ENCODE measurements around the gene COL5A1.

COL5A1 gene

DNA sequence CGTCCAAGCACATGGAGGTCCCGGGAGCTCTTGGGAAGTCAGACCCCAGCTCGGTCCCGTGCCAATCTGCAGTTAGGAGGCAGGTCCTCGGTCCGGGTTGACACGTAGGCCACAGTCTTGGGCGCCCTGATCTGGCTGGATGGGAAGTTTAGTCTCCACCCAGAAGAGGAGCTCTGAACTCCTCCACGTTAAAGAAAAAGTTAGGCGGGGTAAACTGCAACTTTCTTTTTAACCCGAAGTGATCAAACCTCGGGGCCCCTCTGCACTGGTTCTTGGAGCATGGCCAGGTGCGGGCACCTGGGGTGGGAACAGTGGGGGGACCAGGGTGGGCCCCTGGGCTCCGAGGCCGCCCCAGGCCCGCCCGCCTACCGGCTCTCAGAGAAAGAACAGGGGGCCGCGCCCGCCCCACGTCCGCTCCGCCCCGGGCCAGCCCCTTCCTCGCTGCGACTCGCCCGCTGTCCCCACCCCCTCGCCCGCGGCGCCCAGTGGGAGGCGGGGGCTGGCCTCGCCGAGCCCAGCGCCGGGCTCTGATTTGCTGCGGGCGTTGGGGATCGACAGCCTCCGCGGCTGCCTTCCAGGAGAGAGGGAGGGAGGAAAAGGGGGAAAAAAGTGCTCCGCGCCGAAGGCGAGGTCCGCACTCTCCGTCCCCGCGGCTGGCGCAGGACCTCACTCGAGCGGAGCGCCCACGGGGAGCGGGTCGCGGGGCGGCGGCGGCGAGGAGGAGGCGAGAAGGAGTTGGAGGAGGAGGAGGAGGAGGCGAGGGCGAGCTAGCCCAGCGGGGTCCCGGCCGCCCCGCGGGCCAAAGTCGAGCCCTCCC, at the start of gene COL5A1:
TSS of gene COL5A1 (plus strand) at position 631 of the 817 bp plus-strand sequence. CDS start 385 bp downstream, outside the sequence.
- peak; percentile 75 for DNase-seq

DNA sequence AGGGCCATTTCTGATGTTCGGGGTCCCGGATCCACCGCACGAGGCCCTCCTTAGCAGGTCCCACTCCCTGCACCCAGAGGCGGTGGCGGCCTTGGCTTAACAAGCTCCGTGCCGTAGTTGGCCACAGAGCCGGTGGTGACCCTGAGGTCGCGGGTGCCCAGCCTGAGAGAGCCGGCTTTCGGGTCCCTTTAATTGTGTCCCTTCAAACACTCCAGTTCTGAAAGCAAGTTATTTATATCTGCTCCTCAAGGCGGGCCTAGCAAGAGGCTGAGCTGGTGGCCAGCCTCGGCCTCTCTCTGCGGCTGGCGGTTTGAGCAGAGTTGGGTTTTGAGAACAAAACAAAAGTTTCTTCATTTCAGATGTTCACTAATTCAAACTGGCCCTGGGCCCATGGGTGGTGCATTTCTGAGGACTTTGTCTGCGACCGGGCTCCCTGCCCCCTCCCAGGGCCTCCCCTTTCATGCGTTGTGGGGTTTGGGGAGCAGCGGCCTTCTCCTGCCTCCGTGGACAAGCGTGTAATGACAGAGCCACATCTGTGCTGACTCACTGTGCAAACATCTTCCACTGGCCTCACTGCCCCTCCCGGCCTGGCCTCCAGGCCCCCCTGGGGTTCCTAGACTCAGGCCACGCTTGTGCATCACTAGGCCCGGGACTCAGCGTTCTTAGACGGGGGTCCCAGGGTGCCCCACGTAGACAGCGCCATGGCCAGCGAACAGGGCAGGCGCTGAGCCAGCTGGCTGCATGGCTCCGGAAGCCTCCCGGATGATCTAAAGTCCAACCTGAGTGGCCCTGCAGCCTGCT, 49.4 kb upstream of the COL5A1 start:
- peak; percentile 31 for DNase-seq

GRCh38 chr9:134592819-134593200, 48.8 kb upstream of the COL5A1 start:
- DNase-seq, result no peak

- no peak for DNase-seq
Measured at GRCh38 chr9:134593286-134594077, 48.1 kb upstream of the COL5A1 start.

DNA sequence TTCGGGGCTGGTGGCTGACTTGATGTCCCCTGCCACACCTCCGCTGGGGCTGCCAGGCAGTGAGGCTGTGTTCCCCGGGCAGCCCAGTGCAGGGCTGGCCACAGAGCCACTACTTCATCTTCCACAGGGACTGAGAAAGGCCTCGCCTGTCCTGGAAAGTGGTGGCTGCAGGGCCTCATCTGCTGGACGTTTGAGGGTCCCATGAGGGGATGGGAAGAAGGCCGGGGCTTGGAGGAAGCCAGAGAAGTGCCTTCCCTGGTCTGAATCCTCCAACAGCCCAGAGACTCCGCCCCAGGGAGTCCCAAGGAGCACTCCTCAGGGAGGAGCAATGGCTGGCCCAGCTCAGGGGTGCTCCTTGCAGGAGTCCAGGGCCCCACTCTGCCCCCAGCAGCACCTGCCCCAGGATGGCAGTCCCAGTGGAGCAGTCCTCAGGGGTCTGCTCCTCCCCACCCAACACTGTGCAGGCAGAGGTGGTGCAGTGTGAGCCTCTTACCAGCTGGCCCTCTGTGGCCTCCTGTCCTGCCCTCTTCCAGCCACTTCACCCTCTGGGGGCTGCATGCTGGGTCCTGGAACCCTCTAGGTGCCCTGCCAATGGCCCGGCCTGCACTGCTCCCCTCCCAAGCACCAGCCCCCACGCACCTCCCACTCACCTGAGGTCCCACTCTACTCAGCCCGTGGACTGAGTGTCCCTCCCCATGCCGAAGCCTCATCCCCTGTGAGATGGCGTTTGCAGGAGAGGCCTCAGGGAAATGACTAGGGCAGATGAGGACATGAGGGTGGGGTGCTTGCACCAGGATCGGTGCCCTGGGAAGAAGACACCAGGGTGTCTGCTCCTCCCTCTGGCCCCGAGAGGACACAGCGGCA, 47.3 kb upstream of the COL5A1 start:
- no peak for DNase-seq

GRCh38 chr9:134595014-134595413, 46.6 kb upstream of the COL5A1 start:
- no peak for DNase-seq

DNA sequence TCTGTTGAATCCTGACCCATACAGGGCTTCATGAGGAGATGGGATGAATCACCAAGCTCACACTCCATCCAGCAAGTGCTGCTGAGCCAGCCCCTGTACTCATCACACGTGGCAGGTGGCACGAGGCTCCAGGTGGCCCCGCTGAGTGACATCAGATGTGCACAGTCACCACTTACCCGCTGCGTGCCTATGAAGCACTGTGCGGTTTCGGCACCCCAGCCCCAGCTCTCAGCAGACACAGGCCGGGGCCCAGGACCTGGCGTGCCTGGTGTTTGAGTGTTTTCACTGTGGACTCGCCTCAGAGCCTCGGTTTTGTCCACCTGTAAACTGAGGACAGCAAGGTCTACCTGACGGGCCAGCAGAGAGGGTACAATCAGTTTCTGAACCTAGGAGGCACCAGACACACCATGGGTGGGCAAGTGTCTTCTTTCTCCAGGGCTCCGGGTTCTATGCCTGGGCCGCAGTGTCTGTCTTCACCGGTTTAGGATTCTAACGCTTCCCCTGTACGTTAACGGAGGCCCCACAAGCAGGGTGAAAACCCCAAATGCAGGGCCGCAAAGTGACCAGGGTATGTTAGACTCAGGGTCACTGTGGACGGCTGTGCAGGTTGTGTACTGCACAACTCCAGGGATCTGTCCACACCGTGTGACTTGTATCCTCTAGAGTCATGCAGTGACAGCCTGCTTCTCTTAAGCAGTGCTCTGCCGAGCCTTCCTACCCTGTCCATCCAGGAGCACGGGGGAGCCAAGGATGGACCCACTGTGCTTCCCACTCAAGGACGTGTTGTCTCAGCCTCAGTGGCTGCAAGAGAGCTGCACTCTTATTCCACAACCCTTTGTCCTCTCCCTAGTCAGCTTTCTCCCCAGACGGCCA, 44.3 kb upstream of the COL5A1 start:
- no peak for DNase-seq

DNA sequence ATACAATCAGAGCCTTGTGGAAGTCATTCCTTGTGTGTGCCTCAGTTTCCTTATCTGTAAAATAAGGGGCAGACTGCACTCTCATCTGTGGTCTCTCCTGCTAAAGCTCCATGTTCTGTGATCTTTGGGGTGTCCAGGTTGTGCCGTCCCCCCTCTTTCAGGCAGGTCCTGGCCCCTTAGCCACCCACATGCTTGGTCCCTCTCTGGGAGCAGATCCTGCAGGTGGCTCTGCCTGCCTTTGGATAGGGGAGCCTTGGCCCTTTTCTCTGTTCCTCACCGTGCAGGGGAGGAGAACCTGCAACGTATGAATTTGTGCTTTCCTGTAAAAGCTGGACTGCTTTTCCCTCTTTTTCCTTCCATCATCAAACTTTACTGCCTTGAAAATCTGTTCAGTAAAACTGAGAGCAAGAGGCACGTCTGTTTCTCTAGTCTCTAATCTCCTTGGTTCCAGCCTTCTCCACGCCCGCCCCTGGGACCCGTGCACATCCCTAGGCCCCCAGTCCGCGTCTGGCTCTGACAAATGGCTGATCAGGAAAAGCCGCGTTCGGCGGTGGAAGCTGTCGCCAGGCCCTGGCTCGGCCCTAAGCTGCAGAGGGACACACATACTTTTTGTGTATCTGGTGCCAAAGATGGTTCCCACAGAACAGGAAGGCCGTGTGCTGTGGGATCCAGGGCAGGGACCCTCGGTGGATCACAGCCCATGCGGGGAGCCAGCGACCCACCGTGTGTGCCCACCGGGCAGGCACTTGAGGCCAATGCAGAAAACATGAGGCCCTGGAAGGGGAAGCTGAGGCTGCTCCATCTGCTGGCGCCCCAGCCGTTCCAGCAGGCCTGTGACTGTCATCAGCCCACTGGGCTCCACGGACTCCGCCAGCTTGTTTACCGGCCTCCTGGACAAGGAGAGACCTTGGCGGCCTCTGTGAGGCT, 43.4 kb upstream of the COL5A1 start:
- DNase-seq, result no peak

DNA sequence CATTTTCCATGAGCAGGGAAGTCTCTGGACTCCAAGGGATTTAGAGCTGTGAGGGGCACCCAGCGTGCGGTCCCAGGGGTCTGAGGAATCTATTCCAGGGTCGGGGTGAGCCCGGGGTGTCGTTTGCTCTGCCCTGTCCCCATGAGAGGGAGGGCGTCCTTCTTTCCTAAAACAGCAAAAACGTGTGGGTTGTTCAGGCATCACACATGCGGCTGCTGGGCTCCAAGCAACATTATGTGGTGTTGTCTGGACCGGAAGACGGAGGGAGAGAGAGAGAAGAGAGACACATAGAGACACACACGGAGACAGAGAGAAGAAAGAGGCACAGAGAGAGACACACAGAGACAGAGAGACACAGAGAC, 42.7 kb upstream of the COL5A1 start:
- DNase-seq, result no peak

DNA sequence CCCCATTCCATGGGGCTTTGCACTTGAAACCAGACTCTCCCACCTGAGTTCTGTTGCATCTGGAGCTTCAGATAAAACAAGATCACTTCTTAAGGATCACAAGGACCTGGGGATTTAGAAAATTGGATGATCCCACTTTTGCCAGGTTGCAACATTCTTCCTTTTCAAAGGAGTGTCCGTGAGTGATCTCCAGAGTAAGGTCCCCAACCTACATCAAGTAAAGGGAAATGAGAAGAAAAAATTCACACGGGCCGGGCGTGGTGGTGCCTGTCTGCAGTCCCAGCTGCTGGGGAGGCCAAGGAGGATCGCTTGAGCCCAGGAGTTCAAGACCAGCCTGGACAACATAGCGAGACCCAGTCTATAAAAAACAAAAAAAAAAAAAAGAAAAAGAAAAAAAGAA, 41.2 kb upstream of the COL5A1 start:
- DNase-seq, result no peak

DNA sequence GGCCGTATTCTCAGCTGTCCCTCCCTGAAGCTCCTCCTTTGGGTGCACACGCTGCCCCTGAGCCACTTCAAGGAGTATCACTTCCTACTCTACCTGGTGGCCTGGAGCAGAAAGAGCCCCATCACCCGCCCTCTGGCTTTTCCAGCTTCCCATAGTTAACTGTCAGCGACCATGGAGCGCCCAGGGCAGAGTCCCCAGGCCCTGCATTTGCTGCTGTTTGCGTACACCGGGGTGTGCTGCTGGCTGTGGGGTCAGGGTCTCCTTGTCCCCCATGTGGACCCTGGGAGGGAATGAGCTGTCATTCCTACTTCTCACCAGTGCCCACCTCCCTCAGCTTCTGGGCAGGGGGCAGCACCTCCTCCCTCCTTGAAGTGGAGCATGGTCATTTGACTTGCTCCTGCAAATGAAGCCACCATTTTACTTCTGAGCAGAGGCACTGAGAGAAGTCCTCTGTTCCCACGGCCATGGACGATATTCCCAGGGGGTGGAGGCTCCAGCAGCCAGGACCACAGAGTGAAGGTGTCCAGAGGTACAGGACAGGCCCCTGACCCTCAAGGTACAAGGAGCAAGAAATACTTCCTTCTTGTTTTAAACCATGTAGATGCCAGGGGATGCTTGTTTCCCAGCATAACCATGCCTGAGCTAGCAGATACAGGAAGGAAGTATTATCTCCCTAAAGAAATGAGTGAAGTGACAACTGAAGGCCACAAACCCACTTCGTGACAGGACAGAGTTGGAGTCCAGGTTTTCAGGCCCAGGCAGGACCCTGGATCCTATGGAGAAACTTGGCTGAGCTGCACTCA, 40.6 kb upstream of the COL5A1 start:
- DNase-seq, result no peak

DNA sequence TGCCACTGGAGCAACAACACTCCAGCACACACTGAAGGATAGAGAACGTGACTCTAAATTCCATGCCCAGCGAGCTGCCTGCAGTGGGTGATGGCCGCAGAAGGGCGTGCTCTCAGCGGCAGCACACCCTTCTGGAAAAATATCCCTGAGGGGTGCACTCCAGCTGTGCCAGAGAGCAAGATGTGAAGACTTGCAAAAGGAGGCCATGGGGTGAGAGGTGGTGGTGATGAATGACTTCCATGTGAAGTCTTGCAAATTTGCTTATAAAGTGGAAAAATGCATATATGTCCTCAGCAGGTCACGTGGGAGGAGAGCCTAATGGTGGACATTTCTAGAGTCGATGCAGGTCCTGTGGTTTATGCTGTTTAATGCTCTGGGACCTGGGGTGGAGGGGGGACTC, 39.8 kb upstream of the COL5A1 start:
- DNase-seq, result no peak

GRCh38 chr9:134602547-134603362, 38.8 kb upstream of the COL5A1 start:
- peak; percentile 97 for DNase-seq

DNA sequence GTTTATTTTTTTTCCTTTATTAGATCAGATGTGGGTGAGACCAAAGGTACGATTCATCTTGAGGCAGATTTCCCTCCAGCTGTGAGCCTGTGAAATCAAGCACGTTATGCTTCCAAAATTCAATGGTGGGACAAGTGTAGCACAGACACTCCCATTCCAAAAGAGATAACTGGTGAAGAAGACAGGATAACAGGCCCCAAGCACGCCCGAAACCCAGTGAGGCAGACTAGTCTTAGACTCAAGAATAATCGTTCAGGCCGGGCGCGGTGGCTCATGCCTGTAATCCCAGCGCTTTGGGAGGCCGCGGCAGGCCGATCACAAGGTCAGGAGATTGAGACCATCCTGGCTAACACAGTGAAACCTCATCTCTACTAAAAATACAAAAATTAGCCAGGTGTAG, 36.8 kb upstream of the COL5A1 start:
- no peak for DNase-seq

GRCh38 chr9:134605351-134605965, 36.1 kb upstream of the COL5A1 start:
- DNase-seq, result no peak

GRCh38 chr9:134605966-134606357, 35.6 kb upstream of the COL5A1 start:
- DNase-seq, result no peak

DNA sequence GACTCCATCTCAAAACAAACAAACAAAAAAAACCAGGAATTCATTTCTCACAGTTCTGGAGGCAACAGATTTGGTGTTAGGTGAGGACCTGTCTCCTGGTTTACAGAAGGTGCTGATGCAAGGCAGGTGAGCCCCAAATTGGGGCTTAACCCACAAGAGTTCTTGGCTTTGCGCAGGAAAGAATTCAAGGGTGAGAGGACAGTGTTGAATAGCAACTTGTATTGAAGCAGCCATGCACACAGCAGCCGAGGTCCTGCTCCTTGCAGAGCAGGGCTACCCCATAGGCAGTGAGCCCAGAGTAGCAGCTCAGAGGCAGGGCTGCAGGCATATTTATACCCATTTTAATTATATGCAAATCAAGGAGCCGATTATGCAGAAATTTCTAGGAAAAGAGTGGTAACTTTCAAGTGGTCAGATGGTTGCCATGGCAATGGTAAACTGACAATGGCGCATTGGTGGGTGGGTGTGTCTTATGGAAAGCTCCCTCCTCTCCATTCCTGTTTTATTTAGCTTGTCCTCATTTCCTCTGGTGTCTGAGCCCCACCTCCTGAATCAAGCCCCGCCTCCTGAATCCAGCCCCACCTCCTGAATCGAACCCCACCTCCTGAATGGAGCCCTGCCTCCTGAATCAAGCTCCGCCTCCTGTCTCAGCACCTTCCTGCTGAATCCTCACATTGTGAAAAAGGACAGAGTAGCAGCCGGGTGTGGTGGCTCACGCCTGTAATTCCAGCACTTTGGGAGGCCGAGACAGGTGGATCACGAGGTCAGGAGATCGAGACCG, 34.5 kb upstream of the COL5A1 start:
- DNase-seq, result no peak
